ENCODE results near the gene PRPF40A. TPM values are rescaled to one million over a fixed set of nuclear protein-coding genes. Genes with fewer than 3 reads are reported as not detected.

PRPF40A gene
- total RNA-seq, 1 donor from 2014 or later = 136 TPM

DNA sequence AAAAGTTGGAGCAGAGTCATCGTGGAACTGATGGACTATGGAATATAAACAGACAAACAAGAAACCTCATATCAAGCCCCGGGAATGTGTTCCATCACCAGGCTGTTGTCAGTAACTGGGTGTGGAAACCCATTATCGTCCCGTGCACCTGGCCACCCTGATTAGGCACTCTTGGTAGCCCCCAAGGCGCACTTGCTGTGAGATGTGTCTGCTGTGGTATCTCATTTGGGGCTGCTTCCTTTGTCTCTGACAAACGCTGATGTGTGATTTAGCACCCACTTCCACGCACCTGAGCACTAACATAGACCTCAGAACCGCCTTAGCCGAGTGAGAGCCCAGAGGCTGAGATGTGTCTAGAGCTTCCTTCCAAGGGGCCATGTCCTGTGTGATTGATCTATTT lies 96.3 kb downstream of the PRPF40A start:
- no peak overlapping the region for H3K27ac Mint-ChIP-seq (ENCODE audit: unreplicated experiment)
- no peak for DNase-seq (ENCODE audit: low read depth, low spot score)
- H3K4me3 Mint-ChIP-seq = no peak overlapping the region
- H3K4me1 Mint-ChIP-seq = no peaks in the 10 kb centered on the region
- TF ChIP-seq, protein P1, sequence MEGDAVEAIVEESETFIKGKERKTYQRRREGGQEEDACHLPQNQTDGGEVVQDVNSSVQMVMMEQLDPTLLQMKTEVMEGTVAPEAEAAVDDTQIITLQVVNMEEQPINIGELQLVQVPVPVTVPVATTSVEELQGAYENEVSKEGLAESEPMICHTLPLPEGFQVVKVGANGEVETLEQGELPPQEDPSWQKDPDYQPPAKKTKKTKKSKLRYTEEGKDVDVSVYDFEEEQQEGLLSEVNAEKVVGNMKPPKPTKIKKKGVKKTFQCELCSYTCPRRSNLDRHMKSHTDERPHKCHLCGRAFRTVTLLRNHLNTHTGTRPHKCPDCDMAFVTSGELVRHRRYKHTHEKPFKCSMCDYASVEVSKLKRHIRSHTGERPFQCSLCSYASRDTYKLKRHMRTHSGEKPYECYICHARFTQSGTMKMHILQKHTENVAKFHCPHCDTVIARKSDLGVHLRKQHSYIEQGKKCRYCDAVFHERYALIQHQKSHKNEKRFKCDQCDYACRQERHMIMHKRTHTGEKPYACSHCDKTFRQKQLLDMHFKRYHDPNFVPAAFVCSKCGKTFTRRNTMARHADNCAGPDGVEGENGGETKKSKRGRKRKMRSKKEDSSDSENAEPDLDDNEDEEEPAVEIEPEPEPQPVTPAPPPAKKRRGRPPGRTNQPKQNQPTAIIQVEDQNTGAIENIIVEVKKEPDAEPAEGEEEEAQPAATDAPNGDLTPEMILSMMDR (conservative IDR thresholded peaks at IDR 0.05) = no peak
- no peaks in the 10 kb centered on the region for H3K27me3 Mint-ChIP-seq (ENCODE audit: low read depth)
- no peaks in the 10 kb centered on the region for H3K9me3 Mint-ChIP-seq
- peaks cover 36% of the 10 kb centered on the region for H3K36me3 Mint-ChIP-seq (ENCODE audit: low read depth)

DNA sequence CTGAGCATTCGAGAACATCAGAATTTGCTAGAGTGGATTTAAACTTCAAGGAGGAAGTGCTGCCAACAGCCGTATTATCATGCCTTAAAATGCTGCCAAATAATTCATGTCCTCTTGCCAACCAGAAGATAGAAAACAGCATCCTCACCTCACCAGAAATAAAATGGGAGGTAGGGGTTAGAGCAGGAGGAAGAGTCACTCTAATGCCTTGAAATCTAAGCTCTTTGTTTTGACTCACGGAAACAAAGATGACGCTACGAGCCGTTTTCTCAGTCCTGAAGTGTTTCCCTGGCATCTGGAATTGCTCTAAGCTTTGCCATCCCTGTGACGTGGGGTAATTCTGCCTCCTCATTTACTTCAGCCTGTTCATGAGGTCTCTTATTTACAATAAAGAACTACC lies 97.1 kb downstream of the PRPF40A start:
- peaks cover 36% of the 10 kb centered on the region for H3K36me3 Mint-ChIP-seq (ENCODE audit: low read depth)
- no peaks in the 10 kb centered on the region for H3K27me3 Mint-ChIP-seq (ENCODE audit: low read depth)
- DNase-seq (ENCODE audit: low read depth, low spot score) = no peak
- TF ChIP-seq, protein P1 (conservative IDR thresholded peaks at IDR 0.05) = no peak
- H3K4me1 Mint-ChIP-seq = no peaks in the 10 kb centered on the region
- H3K27ac Mint-ChIP-seq (ENCODE audit: unreplicated experiment) = no peak overlapping the region
- H3K9me3 Mint-ChIP-seq = no peaks in the 10 kb centered on the region
- no peak overlapping the region for H3K4me3 Mint-ChIP-seq

DNA sequence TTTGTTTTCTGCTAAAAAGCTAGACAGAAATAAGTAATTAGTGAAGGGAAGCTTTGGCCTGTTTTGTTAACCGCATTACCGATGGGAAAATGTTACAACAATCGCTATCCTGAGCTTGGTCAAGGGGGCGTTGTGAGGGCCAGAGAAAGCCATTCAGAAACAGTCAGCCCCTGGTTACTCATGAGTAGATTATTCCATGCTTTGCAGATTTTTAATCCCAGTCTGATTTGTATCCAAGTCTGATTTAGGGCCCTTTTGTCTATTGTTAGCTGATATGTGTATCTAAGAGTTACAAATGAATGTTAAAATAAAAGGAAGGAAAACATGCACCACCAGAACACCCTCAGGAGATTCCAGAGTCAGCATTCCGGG lies 99.1 kb downstream of the PRPF40A start:
- Mint-ChIP-seq H3K4me1 (no peaks in the 10 kb centered on the region), H3K27me3 (ENCODE audit: low read depth) (no peaks in the 10 kb centered on the region), H3K4me3 (no peak overlapping the region), H3K27ac (ENCODE audit: unreplicated experiment) (no peak overlapping the region), H3K36me3 (ENCODE audit: low read depth) (peaks cover 34% of the 10 kb centered on the region), H3K9me3 (no peaks in the 10 kb centered on the region)
- TF ChIP-seq, protein P1 (conservative IDR thresholded peaks at IDR 0.05) = no peak
- DNase-seq (ENCODE audit: low read depth, low spot score) = no peak

DNA sequence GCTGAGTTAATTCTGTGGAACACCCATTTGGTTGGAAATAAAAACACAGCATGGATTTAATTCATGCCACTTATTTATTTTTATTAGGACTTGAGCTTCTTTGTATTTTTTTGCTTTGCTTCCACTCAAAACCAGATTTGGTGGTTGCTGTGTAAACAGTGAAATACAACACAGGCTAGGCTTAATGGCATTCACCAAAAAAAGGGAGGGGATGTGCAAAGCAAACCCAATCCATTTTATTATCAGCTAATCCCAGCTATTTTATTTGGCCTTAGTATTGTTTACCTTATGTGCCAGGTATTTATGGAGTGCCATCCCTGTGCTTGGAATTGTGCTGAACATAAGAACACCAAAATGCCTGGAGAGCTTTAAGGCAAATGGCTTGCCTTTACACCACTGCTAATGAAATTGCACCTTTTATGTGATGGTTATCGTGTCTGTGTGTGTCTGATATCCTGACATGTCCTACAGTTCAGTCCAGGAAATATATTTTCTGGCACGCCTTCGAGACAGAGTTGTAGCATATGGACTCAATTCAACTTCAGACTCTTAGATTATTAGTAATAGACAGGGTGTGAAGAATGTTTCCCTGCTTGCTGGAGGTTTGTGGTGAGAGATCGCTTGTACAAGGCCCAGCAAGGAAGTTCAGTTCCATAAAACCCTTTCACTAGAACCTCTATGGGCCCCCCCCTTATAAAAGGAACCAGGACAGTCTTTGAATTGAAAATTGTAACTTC lies 99.6 kb downstream of the PRPF40A start:
- Mint-ChIP-seq H3K9me3 (no peaks in the 10 kb centered on the region), H3K4me3 (no peak overlapping the region), H3K4me1 (no peaks in the 10 kb centered on the region), H3K27ac (ENCODE audit: unreplicated experiment) (no peak overlapping the region), H3K27me3 (ENCODE audit: low read depth) (no peaks in the 10 kb centered on the region), H3K36me3 (ENCODE audit: low read depth) (peaks cover 32% of the 10 kb centered on the region)
- TF ChIP-seq, protein P1 (conservative IDR thresholded peaks at IDR 0.05) = no peak
- DNase-seq (ENCODE audit: low read depth, low spot score) = no peak

DNA sequence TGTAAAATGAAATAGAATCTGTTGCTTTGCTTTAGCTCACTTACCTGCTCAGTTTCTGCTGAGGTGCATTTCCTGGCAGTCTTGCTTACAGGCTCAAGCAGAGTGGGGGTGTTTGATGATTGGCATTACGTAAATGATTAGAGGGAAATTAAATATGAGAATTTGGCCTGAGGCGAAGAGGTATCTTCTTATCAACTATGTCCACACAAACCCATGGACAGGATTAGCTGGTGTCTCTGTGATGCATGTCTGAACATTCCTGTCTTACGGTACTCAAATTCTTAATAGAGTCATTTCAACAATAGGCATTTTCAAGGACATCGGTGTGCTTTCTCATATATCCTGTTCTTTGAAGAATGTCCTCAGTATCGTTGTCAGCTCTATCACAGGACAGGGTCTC lies 102.1 kb downstream of the PRPF40A start:
- no peaks in the 10 kb centered on the region for H3K9me3 Mint-ChIP-seq
- H3K27me3 Mint-ChIP-seq (ENCODE audit: low read depth) = no peaks in the 10 kb centered on the region
- no peak overlapping the region for H3K27ac Mint-ChIP-seq (ENCODE audit: unreplicated experiment)
- TF ChIP-seq, protein P1 (conservative IDR thresholded peaks at IDR 0.05) = no peak
- no peak overlapping the region for H3K4me3 Mint-ChIP-seq
- no peaks in the 10 kb centered on the region for H3K4me1 Mint-ChIP-seq
- H3K36me3 Mint-ChIP-seq (ENCODE audit: low read depth) = peaks cover 20% of the 10 kb centered on the region
- no peak for DNase-seq (ENCODE audit: low read depth, low spot score)
